KBM-7 (cell line): ENCODE data around the gene NOSIP.
"Not testable (repeated sequence)": the region's sequence is repeated elsewhere in the genome, so short reads cannot be mapped to it uniquely, and the experiment has no call there.

ENCODE experiments used
- DNase-seq: peaks from one replicate; pipeline ENCODE4 v3.0.0-alpha.2; 2015
- in situ Hi-C: fragments of 300-500 bp; cut with MboI; formaldehyde crosslinking; loops from 2 replicates; pipeline ENCODE4 v1.14.3; 2020; ENCODE audit warnings: low sequenced_read_pairs, low pct_unique_long_range_greater_than_20kb, mixed read lengths

The NOSIP gene, protein sequence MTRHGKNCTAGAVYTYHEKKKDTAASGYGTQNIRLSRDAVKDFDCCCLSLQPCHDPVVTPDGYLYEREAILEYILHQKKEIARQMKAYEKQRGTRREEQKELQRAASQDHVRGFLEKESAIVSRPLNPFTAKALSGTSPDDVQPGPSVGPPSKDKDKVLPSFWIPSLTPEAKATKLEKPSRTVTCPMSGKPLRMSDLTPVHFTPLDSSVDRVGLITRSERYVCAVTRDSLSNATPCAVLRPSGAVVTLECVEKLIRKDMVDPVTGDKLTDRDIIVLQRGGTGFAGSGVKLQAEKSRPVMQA

DNA sequence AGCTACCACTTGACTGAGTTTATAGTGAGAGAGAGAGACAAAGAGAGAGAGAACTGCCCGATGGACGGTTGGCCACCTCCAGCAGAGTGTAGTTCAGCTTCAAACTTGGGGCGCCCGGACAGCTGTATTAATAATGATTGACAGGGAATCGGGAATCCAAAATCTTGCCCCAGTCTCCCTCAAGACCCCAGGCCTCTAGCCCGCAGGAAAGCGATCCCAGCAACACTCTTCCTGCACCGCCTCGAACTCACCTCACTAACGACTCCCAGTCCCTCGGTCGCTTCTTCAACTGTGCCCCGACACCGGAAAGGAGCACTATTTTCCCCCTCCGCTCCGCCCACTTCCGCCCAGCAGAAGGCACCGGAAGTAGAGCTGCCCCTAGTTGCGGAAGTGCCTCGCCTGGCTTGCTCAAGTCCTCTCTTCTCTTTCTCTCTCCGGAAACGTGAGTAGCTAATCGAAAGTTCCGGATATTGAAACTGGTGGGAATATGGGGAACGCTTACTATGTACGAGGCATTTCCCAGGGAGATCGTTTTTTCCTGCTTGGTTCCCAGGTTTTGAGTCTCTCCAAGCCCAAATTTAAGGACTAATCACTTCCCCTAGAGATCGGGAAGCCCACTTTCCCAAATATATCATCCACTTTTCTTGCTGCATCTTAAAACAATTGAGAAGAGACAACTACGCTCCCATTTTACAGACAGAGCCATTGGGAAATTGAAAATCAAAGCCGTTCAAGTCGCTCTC, at the start of gene NOSIP:
Gene NOSIP (minus strand): TSS at position 293 of the 743 bp plus-strand sequence. CDS start 19,865 bp downstream, outside the sequence.
- peak; percentile 96 for DNase-seq
- in situ Hi-C loops = no loop called here

GRCh38 chr19:49629659-49630058, 49.3 kb upstream of the NOSIP start:
- DNase-seq = no peak
- in situ Hi-C loops = no loop called here

DNA sequence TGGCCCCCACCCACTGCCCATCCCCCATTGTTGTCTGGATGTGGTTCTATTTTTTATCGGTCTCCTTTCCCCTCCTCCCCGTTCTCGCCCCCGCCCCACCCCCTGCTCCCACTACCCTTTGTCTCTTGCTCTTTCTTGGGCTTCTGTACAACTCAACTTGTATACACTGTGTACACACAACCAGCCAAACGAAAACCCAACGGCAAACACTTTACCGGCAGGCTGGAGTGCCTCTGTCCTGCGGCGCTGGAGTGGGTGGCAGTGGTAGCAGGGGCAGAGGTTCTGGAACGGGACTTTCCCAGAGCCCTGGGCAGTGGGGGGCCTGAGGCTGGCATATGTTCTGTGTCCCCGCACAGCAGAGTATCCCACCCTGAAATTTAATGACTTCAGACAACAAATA, 45.9 kb upstream of the NOSIP start:
- in situ Hi-C loops = no loop called here
- DNase-seq = no peak

GRCh38 chr19:49624967-49625910, 44.9 kb upstream of the NOSIP start:
- in situ Hi-C loops = no loop called here
- DNase-seq = no peak

DNA sequence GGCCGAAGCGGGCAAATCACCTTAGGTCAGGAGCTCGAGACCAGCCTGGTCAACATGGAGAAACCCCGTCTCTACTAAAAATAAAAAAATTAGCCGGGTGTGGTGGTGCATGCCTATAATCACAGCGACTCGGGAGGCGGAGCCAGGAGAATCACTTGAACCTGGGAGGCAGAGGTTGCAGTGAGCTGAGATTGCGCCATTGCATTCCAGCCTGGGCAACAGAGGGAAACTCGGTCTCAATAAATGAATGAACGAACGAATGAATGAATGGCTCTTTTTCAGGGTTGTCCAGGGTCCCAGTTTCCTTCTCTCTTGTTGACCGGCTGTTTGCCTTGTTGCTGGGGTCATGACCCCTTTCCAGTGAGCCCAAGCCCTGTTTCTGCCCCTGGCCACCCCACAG, 37.5 kb upstream of the NOSIP start:
- DNase-seq, in situ Hi-C loops: not testable (repeated sequence)

GRCh38 chr19:49616945-49617344, 36.6 kb upstream of the NOSIP start:
- DNase-seq = no peak
- in situ Hi-C loops = no loop called here

GRCh38 chr19:49616532-49616931, 36.2 kb upstream of the NOSIP start:
- DNase-seq = no peak
- in situ Hi-C loops = no loop called here

DNA sequence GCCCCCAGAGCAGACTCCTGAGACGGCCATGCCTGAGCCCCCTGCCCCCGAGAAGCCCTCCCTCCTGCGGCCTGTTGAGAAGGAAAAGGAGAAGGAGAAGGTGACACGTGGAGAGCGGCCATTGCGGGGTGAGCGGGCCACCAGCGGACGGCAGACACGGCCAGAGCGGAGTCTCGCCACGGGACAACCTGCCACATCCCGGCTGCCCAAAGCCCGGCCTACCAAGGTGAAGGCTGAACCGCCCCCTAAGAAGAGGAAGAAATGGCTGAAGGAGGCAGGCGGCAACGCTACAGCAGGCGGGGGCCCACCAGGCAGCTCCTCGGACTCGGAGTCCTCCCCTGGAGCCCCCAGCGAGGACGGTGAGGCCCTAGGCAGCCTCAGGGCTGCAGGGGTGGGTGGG, 35.5 kb upstream of the NOSIP start:
- in situ Hi-C loops = no loop called here
- DNase-seq = no peak

- no peak for DNase-seq
- in situ Hi-C loops = no loop called here
Observed at GRCh38 chr19:49614096-49614833, 33.9 kb upstream of the NOSIP start.

GRCh38 chr19:49613374-49613773, 33.0 kb upstream of the NOSIP start:
- no peak for DNase-seq
- in situ Hi-C loops = no loop called here

DNA sequence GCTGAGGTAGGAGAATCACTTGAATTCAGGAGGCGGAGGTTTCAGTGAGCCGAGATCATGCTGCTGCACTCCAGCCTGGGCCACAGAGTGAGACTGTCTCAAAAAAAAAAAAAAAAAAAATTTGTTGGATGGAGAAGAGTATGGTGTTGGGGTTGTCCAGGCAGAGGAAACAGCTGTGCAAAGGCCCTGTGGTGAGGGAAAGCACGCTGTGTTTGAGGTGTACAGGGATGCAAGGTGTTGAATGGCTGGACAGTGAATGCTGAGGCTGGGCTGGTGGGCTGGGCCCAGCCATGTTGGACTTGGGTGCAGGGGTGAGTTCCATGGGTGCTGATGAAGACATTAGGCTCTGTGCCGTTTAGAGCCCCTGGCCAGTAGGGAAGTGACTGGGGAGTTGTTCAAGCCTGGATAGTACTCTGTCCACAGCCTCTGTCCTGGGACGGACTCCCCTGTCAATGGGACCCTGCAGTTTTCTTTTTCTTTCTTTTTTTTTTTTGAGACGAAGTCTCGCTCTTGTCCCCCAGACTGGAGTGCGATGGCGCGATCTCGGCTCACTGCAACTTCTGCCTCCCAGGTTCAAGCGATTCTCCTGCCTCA, 29.2 kb upstream of the NOSIP start:
- in situ Hi-C loops = no loop called here
- no peak for DNase-seq

GRCh38 chr19:49605605-49606004, 25.2 kb upstream of the NOSIP start:
- in situ Hi-C loops = no loop called here
- no peak for DNase-seq

DNA sequence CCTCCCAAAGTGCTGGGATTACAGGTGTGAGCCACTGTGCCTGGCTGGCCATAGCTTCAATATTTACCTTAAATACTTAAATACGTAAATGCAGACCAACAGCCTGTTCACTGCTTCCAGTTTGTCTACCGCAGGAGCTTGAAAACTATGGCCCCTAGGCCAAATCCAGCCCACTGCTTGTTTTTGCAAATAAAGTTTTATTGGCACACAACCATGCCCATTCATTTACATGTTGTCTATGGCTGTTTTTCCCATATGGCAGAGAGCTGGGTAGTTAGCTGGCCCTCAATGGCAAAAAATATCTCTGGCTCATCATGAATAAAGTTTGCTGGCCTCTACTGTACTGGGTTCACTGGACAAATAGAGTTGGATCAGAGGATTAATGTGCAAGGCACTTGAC, 22.4 kb upstream of the NOSIP start:
- DNase-seq = no peak
- in situ Hi-C loops = no loop called here

DNA sequence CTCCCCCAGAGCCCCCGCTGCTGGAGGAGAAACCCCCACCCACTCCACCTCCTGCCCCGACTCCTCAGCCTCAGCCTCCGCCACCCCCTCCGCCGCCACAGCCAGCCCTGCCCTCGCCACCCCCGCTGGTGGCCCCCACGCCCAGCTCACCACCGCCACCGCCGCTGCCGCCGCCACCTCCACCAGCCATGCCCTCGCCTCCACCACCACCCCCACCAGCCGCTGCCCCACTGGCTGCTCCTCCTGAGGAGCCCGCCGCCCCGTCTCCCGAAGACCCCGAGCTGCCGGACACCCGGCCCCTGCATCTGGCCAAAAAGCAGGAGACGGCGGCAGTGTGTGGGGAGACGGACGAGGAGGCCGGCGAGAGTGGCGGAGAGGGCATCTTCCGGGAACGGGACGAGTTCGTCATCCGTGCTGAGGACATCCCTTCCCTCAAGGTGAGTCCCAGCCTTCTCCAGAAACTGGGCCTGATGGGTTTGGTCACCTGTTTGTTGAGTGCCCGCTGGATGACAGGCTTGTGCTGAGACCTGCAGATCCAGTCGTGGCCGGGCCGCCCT, 21.2 kb upstream of the NOSIP start:
- in situ Hi-C loops = no loop called here
- no peak for DNase-seq

DNA sequence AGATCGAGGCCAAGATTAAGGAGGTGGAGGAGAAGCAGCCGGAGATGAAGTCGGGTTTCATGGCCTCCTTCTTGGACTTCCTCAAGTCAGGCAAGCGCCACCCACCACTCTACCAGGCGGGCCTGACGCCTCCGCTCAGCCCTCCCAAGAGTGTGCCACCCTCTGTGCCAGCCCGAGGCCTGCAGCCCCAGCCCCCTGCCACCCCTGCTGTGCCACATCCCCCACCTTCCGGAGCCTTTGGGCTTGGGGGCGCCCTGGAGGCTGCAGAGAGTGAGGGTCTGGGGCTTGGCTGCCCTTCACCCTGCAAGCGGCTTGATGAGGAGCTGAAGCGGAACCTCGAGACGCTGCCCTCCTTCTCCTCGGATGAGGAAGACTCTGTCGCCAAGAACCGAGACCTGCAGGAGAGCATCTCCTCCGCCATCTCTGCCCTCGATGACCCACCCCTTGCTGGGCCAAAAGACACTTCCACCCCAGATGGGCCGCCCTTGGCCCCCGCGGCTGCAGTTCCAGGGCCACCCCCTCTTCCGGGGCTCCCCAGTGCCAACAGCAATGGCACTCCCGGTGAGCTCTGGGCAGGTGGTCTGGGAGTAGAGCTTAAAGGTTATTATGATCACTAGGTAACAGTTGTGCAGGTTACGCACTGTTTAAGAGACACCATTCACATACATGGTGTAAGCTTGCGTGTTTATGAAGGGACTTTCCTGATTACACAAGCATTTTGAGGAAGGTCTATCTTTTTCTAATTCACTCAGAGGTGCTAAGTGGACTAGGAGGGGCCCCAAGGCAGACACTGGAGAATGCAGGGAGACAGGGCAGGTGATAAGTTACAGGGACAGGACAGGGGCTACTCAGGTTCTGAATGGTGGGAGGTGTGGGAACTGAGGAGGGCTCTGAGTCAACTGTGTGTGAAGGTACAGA, 19.3 kb upstream of the NOSIP start:
- no peak for DNase-seq
- in situ Hi-C loops = no loop called here

- in situ Hi-C loops = no loop called here
- DNase-seq = no peak
Observed at GRCh38 chr19:49597703-49597974, 17.3 kb upstream of the NOSIP start.

DNA sequence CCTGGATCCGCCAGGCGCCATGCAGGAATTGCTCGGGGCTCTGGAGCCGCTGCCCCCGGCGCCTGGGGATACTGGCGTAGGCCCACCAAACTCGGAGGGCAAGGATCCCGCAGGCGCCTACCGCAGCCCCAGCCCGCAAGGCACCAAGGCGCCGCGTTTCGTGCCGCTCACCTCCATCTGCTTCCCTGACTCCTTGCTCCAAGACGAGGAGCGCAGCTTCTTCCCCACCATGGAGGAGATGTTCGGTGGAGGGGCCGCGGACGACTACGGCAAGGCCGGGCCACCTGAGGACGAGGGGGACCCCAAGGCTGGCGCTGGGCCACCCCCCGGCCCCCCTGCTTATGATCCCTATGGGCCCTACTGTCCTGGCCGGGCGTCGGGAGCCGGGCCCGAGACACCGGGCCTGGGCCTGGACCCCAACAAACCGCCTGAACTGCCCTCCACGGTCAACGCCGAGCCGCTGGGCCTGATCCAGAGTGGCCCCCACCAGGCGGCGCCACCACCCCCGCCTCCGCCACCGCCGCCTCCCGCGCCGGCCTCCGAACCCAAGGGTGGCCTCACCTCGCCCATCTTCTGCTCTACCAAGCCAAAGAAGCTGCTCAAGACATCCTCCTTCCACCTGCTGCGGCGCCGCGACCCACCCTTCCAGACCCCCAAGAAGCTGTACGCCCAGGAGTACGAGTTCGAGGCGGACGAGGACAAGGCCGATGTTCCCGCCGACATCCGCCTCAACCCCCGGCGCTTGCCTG, 16.8 kb upstream of the NOSIP start:
- DNase-seq = no peak

More for the DNA sequence above, 16.8 kb upstream of the NOSIP start:
- in situ Hi-C loops = no loop called here
